Keratinocyte (primary cell): ENCODE data around the gene ABCC4. TPM values are rescaled to one million over a fixed set of nuclear protein-coding genes. Genes with fewer than 3 reads are reported as not detected.
A peak's percentile ranks its signal among the peaks of the same experiment; 100 is the strongest.

Source experiments
- DNase-seq: peaks from one replicate; pipeline ENCODE4 v3.0.0-alpha.2; 2011; ENCODE audit warnings: low read depth, missing footprints, low spot score
- FAIRE-seq: peaks from 2 replicates; lab custom pipeline; 2011; peaks lifted over from hg19 to GRCh38; lab: Jason Lieb, UNC
- H2AFZ ChIP-seq: 2 replicates; pipeline ENCODE4 v1.6.0; 2012; ENCODE audit warnings: low read length, control low read depth, inconsistent platforms; ENCODE audit not compliant: control insufficient read depth
- H3K27ac ChIP-seq: 2 replicates; pipeline ENCODE4 v1.5.1; 2011; ENCODE audit warnings: low read length; ENCODE audit not compliant: control insufficient read depth, insufficient read depth
- H3K27me3 ChIP-seq: 3 replicates; pipeline ENCODE4 v1.6.0; 2011; ENCODE audit warnings: low read length; ENCODE audit not compliant: control insufficient read depth, insufficient read depth; ENCODE audit errors: extremely low read depth
- H3K36me3 ChIP-seq, 2 experiments: 2 replicates in 1 of 2; 3 replicates in 1 of 2; pipeline ENCODE4 v1.5.1; 2011; ENCODE audit warnings: low read length in 2 of 2, mild to moderate bottlenecking in 1 of 2; ENCODE audit not compliant: control insufficient read depth in 2 of 2, insufficient read depth in 2 of 2; ENCODE audit errors: extremely low read depth in 1 of 2
- H3K4me1 ChIP-seq: 3 replicates; pipeline ENCODE4 v1.5.1; 2011; ENCODE audit warnings: low read length; ENCODE audit not compliant: control insufficient read depth, insufficient read depth; ENCODE audit errors: extremely low read depth
- H3K4me2 ChIP-seq: 3 replicates; pipeline ENCODE4 v1.6.0; 2011; ENCODE audit warnings: low read depth, low read length; ENCODE audit not compliant: control insufficient read depth, insufficient read depth; ENCODE audit errors: extremely low read depth
- H3K4me3 ChIP-seq, 3 experiments: fragments of 200-600 bp in 1 of 3; sonication (generic) in 1 of 3; 2 replicates in 2 of 3; 3 replicates in 1 of 3; pipeline ENCODE4 v1.5.1; 2011 to 2016; ENCODE audit warnings: low read length in 3 of 3, mild to moderate bottlenecking in 3 of 3, control low read depth in 2 of 3, inconsistent platforms in 1 of 3, low read depth in 1 of 3, mixed read lengths in 1 of 3, mixed run types in 1 of 3, moderate library complexity in 1 of 3; ENCODE audit not compliant: control insufficient read depth in 2 of 3, insufficient read depth in 2 of 3; ENCODE audit errors: extremely low read depth in 1 of 3
- H3K79me2 ChIP-seq: 2 replicates; pipeline ENCODE4 v1.6.0; 2012; ENCODE audit warnings: low read length; ENCODE audit not compliant: control insufficient read depth, insufficient read depth
- H3K9ac ChIP-seq: 3 replicates; pipeline ENCODE4 v1.6.0; 2011; ENCODE audit warnings: low read length; ENCODE audit not compliant: control insufficient read depth, insufficient read depth; ENCODE audit errors: extremely low read depth
- H3K9me1 ChIP-seq: 3 replicates; pipeline ENCODE4 v1.6.0; 2011; ENCODE audit warnings: low read length; ENCODE audit not compliant: control insufficient read depth, insufficient read depth; ENCODE audit errors: extremely low read depth
- H3K9me3 ChIP-seq: 2 replicates; pipeline ENCODE4 v1.5.1; 2012; ENCODE audit warnings: low read depth, low read length; ENCODE audit not compliant: control insufficient read depth
- H4K20me1 ChIP-seq: 3 replicates; pipeline ENCODE4 v1.6.0; 2011; ENCODE audit warnings: low read length; ENCODE audit not compliant: control insufficient read depth, insufficient read depth; ENCODE audit errors: extremely low read depth
- CTCF ChIP-seq, 3 experiments: IDR thresholded peaks in 1 of 3; conservative IDR thresholded peaks in 1 of 3; optimal IDR thresholded peaks in 1 of 3; 2 replicates in 2 of 3; 3 replicates in 1 of 3; pipeline versions ENCODE3 to v1.5.1; 2011; ENCODE audit warnings: low read length in 3 of 3, mild to moderate bottlenecking in 3 of 3, moderate library complexity in 2 of 3, control low read depth in 1 of 3, inconsistent platforms in 1 of 3; ENCODE audit not compliant: insufficient read depth in 2 of 3; ENCODE audit errors: extremely low read depth in 1 of 3
- EZH2 ChIP-seq: IDR thresholded peaks from one replicate; pipeline ENCODE4 v1.6.1; 2012; ENCODE audit warnings: inconsistent platforms, mild to moderate bottlenecking, low read length, moderate library complexity
- dilution Hi-C: fragments of 300-500 bp; cut with MboI; formaldehyde crosslinking; loops from one replicate; pipeline ENCODE4 v1.7.0; 2020; ENCODE audit warnings: low sequenced_read_pairs; ENCODE audit not compliant: extremely low pct_ligation_motif_present
- polyA plus RNA-seq, 5 experiments: library from polyadenylated mRNA; depleted of rRNA in 3 of 5; stranded (reverse) in 3 of 5; stranded (forward) in 1 of 5; unstranded in 1 of 5; fragments of >200 nt; gene quantifications; 1 replicate in 1 of 5; 2 replicates in 3 of 5; 3 replicates in 1 of 5; pipeline versions ENCODE4 v1.2.1 to v1.2.3, GENCODE V29; 2011 to 2012; ENCODE audit warnings: missing spikeins in 2 of 5, low read depth in 1 of 5, low replicate concordance in 1 of 5

The ABCC4 gene
- polyA plus RNA-seq, 1 donor (not counting 4 experiments of a cell fraction or from before 2014, with no cell fraction given): 13.8 TPM

GRCh38 chr13:95300625-95301182 is 547 bp downstream of the ABCC4 start:
- no peaks in the 10 kb centered on the region for H3K9me1 ChIP-seq
- no peaks in the 10 kb centered on the region for H3K9me3 ChIP-seq
- H3K27me3 ChIP-seq: no peaks in the 10 kb centered on the region
- FAIRE-seq (no peak), DNase-seq (no peak)
- H3K36me3 ChIP-seq: peaks cover 0 to 1% of the 10 kb centered on the region in 2 experiments
- TF ChIP-seq CTCF (optimal IDR thresholded peaks at IDR 0.05 in 1 of 3, IDR thresholded peaks at IDR 0.05 in 1 of 3, conservative IDR thresholded peaks at IDR 0.05 in 1 of 3; ENCODE audit: extremely low read depth in 1 of 3, insufficient read depth in 2 of 3, low read length in 3 of 3) (peak in 1 of 3 experiments; percentile 54), EZH2 (no peak)
- peak overlapping the region; percentile 72 for H3K27ac ChIP-seq
- dilution Hi-C loops: no loop called here
- H3K4me1 ChIP-seq: peaks cover 12% of the 10 kb centered on the region
- peaks cover 37% of the 10 kb centered on the region for H3K79me2 ChIP-seq
- H3K9ac ChIP-seq: peak overlapping the region; percentile 80
- H2AFZ ChIP-seq: peak overlapping the region; percentile 87
- H3K4me2 ChIP-seq: peak overlapping the region; percentile 82
- H3K4me3 ChIP-seq: peak overlapping the region; percentile 81 to 86 (median 86)
- H4K20me1 ChIP-seq: no peaks in the 10 kb centered on the region

- Histone ChIP-seq H3K4me3 (no peak overlapping the region), H3K9me1 (no peaks in the 10 kb centered on the region), H2AFZ (no peak overlapping the region), H3K9ac (no peak overlapping the region), H3K4me1 (peaks cover 12% of the 10 kb centered on the region), H3K36me3 (peaks cover 0 to 1% of the 10 kb centered on the region in 2 experiments), H4K20me1 (no peaks in the 10 kb centered on the region), H3K4me2 (peak overlapping the region; percentile 6), H3K79me2 (peaks cover 42% of the 10 kb centered on the region), H3K9me3 (no peaks in the 10 kb centered on the region), H3K27me3 (no peaks in the 10 kb centered on the region), H3K27ac (no peak overlapping the region)
- dilution Hi-C loops: no loop called here
- no peak for FAIRE-seq
- TF ChIP-seq CTCF (optimal IDR thresholded peaks at IDR 0.05 in 1 of 3, IDR thresholded peaks at IDR 0.05 in 1 of 3, conservative IDR thresholded peaks at IDR 0.05 in 1 of 3; ENCODE audit: extremely low read depth in 1 of 3, insufficient read depth in 2 of 3, low read length in 3 of 3) (no peak), EZH2 (no peak)
- no peak for DNase-seq
Observed at GRCh38 chr13:95298971-95299621, 2.2 kb downstream of the ABCC4 start.
